ENCODE data around the gene FBXO33.

FBXO33 gene

GRCh38 chr14:39432179-39432618 is at the start of gene FBXO33:
Gene FBXO33, minus strand, starts transcription at chr14:39432433. Its CDS starts 271 bp downstream, at chr14:39432162.
- peak; percentile 94 for DNase-seq (ENCODE audit: low read depth)

- DNase-seq (ENCODE audit: low read depth), result no peak
These were observed 42.2 kb upstream of the FBXO33 start for GRCh38 chr14:39474416-39474911.

- no peak for DNase-seq (ENCODE audit: low read depth)
These were observed 39.8 kb upstream of the FBXO33 start for GRCh38 chr14:39472078-39472477.

GRCh38 chr14:39469094-39469710 is 37.0 kb upstream of the FBXO33 start:
- DNase-seq (ENCODE audit: low read depth), result no peak

- no peak for DNase-seq (ENCODE audit: low read depth)
These were observed 35.8 kb upstream of the FBXO33 start for GRCh38 chr14:39467889-39468524.

GRCh38 chr14:39459795-39460478 is 27.7 kb upstream of the FBXO33 start:
- no peak for DNase-seq (ENCODE audit: low read depth)

GRCh38 chr14:39456702-39457250 is 24.5 kb upstream of the FBXO33 start:
- no peak for DNase-seq (ENCODE audit: low read depth)

GRCh38 chr14:39454906-39455539 is 22.8 kb upstream of the FBXO33 start:
- DNase-seq (ENCODE audit: low read depth), result no peak

- DNase-seq (ENCODE audit: low read depth), result no peak
These were observed 20.4 kb upstream of the FBXO33 start for GRCh38 chr14:39452680-39453079.

GRCh38 chr14:39451811-39452210 is 19.6 kb upstream of the FBXO33 start:
- no peak for DNase-seq (ENCODE audit: low read depth)

- no peak for DNase-seq (ENCODE audit: low read depth)
These were observed 15.0 kb upstream of the FBXO33 start for GRCh38 chr14:39447175-39447661.

GRCh38 chr14:39446131-39446744 is 14.0 kb upstream of the FBXO33 start:
- no peak for DNase-seq (ENCODE audit: low read depth)

- no peak for DNase-seq (ENCODE audit: low read depth)
These were observed 10.1 kb upstream of the FBXO33 start for GRCh38 chr14:39442293-39442692.

- no peak for DNase-seq (ENCODE audit: low read depth)
These were observed 9.6 kb upstream of the FBXO33 start for GRCh38 chr14:39441805-39442204.

GRCh38 chr14:39440975-39441374 is 8.7 kb upstream of the FBXO33 start:
- DNase-seq (ENCODE audit: low read depth), result no peak

GRCh38 chr14:39435241-39435640 is 3.0 kb upstream of the FBXO33 start:
- DNase-seq (ENCODE audit: low read depth), result no peak

- no peak for DNase-seq (ENCODE audit: low read depth)
These were observed 2.2 kb upstream of the FBXO33 start for GRCh38 chr14:39434401-39434800.

- no peak for DNase-seq (ENCODE audit: low read depth)
These were observed 1.2 kb upstream of the FBXO33 start for GRCh38 chr14:39433452-39433813.

GRCh38 chr14:39432619-39433451 is 602 bp upstream of the FBXO33 start:
- peak; percentile 45 for DNase-seq (ENCODE audit: low read depth)

GRCh38 chr14:39431416-39432178 is 636 bp downstream of the FBXO33 start:
- DNase-seq (ENCODE audit: low read depth), result peak; percentile 7
